NCI-H748 (cell line): ENCODE measurements around the gene RAB30.
"Not testable (repeated sequence)": the region's sequence is repeated elsewhere in the genome, so short reads cannot be mapped to it uniquely, and the experiment has no call there.

Experiments used
- DNase-seq: peaks from one replicate; lab custom pipeline; 2025; ENCODE audit not compliant: unreplicated experiment; lab: John Stamatoyannopoulos, UW

The RAB30 gene

GRCh38 chr11:82950502-82950901 lies 121.2 kb downstream of the RAB30 start:
- DNase-seq: not testable (repeated sequence)

GRCh38 chr11:82949352-82949751 lies 122.3 kb downstream of the RAB30 start:
- DNase-seq: no peak

DNA sequence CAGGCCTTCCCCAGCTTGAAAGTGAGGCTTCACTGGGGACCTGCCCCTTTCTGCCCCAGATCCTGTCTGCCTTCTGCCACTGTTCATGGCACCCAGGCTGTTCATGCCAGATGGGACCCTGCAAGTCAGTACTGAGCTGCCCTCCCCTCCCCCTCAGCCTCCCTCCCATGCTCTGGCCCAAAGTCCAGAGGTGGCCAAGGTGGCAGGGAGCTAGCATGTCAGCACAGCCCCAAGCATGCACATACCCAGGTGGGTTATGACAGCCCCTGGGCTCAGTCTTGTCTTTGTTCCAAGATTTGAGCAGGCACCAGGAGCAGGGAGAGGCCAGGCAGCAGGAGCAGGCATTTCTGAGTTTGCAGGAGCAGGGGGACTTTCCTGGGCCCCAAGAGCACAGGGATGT lies 126.0 kb downstream of the RAB30 start:
- no peak for DNase-seq

- not testable (repeated sequence) for DNase-seq
Observed at GRCh38 chr11:82945041-82945440, 126.7 kb downstream of the RAB30 start.

DNA sequence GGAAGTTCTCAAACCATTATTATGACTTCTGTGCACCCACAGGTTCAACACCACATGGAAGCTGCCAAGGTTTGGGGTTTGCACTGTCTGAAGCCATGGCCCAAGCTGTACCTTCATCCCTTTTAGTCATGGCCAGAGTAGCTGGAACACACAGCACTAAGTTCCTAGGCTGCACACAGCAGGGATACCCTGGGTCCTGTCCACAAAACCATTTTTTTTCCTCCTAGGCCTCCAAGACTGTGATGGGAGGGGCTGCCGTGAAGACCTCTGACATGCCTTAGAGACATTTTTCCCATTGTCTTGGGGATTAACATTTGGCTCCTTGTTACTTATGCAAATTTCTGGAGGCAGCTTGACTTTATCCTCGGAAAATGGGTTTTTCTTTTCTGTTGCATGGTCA lies 127.5 kb downstream of the RAB30 start:
- DNase-seq: no peak

GRCh38 chr11:82943430-82943829 lies 128.3 kb downstream of the RAB30 start:
- not testable (repeated sequence) for DNase-seq

DNA sequence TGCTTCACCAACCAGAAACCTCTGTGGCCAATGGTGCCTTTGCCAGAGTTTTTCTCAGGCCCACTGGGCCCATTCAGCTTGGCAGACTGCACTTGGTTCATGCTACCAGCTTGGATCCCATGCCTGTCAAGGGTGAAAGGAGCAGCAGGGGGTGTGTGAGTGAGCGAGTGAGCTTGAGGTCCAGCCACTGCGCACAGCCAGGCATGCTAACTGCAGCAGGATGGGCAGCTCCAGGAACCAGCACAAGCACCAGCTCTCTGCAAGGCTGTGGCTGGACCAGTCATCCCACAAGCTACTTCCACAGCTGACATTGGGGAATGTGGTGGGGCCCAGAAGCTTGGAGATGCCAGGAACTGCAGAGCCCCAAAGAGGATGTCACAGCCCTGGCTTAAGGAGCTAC lies 129.3 kb downstream of the RAB30 start:
- DNase-seq: no peak

GRCh38 chr11:82939456-82939855 lies 132.2 kb downstream of the RAB30 start:
- no peak for DNase-seq

GRCh38 chr11:82937554-82937953 lies 134.1 kb downstream of the RAB30 start:
- DNase-seq: no peak

- no peak for DNase-seq
Observed at GRCh38 chr11:82936261-82936660, 135.4 kb downstream of the RAB30 start.

DNA sequence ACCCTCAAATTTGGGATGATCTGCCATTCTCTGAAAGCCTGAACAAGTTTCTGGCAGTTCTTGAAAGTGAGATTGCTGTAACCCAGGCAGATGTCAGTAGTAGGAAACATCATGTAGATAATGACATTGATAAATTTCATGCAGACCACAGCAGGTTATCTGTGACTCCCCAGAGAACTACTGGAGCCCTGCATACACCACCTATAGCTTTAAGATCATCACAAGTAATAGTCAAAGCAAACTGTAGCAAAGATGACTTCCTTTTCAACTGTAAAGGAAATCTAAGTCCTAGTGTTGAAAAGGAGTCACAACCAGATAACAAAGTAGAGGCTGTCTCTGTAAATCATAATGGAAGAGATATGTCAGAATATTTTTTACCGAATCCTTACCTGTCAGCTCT lies 139.1 kb downstream of the RAB30 start:
- DNase-seq: no peak

DNA sequence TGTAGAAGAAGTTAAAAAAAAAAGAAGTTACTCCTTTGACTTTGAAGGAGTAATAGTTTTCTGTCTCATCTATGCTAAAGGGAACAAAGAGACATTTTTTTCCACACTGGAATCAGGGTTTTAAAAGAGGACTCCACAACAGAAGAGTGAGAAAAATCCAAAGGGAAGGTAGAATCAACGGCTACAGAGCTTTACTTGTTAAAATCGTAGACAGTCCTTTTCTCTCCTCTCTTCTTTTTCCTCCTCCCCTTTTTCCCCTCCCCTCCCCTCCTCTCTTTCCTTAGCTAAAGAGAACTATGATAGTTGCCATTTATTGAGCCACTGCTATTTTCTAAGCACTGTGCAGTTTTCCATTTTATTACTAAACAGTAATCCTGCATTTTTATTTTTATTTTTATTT lies 141.0 kb downstream of the RAB30 start:
- DNase-seq: no peak

DNA sequence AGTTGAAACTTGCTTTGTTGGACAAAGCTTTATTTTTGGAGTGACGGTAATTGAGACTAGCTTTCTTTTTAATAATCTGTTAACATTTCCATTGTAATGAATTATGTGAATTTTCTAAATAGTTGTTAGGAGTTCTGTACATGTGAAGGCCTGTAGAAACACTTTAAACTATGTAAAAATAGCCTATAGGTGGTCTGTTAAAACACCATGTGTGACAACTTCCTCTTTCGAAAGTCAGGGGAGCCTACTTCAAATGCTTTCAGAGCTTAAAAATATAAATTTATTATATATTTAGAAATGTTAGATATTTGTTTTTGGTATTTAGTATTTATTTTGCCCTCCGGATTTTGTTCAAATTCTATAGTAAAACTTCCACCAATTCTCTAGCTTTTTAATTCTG lies 141.5 kb downstream of the RAB30 start:
- DNase-seq: no peak

- DNase-seq: no peak
Observed at GRCh38 chr11:82929121-82929520, 142.6 kb downstream of the RAB30 start.

DNA sequence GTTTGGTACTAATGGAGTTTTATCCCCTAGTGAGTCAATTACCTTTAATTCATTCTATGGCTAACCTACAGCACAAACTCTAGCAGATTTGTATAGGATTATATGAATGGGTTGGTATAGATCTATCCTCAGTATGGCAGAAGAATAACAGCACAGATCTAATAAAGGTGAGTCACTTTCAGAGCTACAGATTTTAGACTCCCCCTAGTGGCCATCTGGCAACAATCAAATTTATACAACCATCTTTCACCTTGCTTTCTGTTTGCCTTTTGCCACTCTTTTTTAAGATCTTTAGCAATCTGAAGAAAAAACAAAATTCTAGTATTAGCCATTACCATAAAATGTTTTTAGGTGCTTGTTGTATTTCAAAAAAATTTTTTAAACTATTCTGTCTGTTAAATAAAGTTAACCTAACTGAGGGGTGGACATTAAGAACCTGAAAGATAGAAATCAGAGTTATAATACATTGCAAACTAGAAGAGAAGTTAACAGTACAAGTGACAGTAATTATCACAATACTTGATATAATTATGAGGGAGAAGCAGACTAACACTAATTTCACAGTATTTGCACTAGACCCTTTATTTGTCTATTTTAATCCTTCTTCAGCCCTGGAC lies 144.3 kb downstream of the RAB30 start:
- DNase-seq: peak; percentile 45

DNA sequence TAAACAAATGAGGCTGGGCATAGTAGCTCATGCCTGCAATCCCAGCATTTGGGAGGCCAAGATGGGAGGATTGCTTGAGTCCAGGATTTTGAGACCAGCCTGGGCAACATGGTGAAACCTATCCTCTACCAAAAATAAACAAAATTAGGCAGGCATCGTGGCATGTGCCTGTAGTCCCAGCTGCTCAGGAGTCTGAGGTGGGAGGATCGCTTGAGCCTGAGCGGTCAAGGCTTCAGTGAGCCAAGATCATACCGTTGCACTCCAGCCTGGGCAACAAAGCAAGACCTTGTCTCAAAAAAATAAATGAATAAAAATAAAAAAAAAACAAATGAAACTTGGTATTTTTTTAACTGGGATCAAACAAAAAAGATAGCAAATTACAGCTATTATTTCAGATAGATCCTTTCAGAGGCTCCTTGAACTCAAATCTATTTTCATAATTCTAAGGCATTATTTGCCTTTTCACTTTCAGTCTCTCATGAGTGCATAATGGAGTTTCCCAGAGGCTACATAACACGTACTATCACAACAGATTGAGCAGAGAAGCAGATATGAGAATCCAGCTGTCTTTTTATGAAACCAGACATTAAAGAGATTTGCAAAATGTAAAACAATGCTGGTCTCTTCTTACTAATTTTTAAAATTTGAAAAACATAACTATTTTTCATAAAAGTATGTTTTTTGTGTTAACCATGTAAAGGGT lies 147.0 kb downstream of the RAB30 start:
- no peak for DNase-seq
